Activated CD8-positive, alpha-beta memory T cell treated with anti-CD3 and anti-CD28 coated beads, Interleukin-2, amount 50 U/mL, for 24 hours (primary cell): ENCODE data around the gene CMTM7.

ENCODE experiments used
- DNase-seq: peaks from one replicate; pipeline ENCODE4 v3.0.0-alpha.2; 2020; ENCODE audit errors: extremely low read depth

CMTM7 gene, protein sequence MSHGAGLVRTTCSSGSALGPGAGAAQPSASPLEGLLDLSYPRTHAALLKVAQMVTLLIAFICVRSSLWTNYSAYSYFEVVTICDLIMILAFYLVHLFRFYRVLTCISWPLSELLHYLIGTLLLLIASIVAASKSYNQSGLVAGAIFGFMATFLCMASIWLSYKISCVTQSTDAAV

GRCh38 chr3:32391643-32392535 is at the start of gene CMTM7:
Gene CMTM7 (plus strand): TSS chr3:32391853. CDS start chr3:32391907, 54 bp downstream.
- no peak for DNase-seq

- no peak for DNase-seq
These were observed 44.1 kb upstream of the CMTM7 start for GRCh38 chr3:32347343-32348125.

DNA sequence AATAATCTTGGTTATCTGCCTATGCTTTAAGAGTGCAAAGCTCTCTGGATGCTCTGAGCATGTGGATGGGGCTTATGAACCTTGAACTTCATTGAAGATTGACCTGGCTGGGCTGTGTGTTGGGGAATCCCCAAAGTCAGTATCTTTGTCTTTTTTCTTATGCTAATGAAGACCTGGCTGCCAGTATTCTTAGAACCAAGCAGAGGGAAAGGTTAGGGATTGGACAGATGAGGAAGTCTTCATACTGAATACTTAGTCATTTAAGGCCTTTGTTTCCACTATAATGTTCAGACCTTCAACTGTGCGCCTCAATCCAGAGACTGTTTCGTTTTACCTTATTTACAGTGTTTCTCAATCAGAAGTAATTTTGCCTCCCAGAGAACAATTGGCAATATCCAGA is 42.5 kb upstream of the CMTM7 start:
- DNase-seq: no peak

DNA sequence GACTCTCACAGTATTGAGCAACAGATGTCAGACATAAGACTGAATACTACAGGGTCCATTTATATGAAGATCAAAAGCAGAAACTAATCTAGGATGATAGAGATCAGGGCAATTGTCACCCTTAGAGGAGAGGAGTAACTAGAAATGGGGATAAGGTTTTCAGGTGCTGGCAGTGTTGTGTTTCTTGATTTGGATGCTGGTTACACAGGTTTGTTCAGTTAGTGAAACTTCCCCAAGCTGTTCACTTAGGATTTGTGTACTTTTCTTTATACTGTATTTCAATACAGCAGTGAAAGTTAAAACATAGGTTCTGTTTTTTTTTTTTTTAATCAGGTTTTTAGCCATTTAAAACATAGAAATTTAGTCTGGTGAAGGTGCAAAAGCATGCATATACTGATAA is 39.1 kb upstream of the CMTM7 start:
- no peak for DNase-seq

GRCh38 chr3:32353351-32353750 is 38.3 kb upstream of the CMTM7 start:
- DNase-seq: no peak

GRCh38 chr3:32354362-32354778 is 37.3 kb upstream of the CMTM7 start:
- no peak for DNase-seq

- DNase-seq: no peak
These were observed 35.8 kb upstream of the CMTM7 start for GRCh38 chr3:32355751-32356291.

DNA sequence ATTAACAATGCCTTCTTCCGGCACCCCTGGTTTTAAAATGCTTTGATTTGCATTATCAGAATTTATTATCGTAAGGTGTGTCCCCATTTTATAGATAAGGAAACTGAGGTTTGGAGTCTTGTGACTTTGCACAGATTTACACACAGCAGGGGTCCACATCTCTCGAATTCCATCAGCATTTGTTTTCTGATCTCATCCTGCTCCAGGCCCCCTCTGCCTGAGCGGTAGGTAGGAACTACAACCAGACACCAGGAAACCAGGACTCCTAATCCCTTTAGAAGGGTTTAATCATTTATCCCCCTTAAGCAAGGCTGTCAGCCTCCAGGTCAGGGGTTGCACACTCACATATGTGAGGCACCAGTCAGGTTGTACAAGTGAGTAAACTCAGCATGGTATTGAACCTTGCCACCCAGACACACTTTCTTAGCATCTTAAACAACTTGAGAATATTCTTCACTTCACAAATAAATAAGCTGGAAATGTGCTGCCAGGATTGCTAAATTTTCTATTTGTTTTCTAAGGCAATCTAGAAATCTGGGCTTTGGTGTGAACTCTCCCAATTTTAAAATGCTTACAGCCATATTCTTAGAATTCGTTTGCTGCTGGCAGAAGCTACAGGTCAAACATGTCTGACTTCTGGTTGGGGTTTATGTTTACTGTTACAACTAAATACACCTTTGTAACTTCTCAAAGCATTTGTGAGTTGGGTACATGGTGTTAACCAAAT is 31.7 kb upstream of the CMTM7 start:
- DNase-seq: no peak

GRCh38 chr3:32360493-32360827 is 31.2 kb upstream of the CMTM7 start:
- no peak for DNase-seq

GRCh38 chr3:32366638-32367397 is 24.8 kb upstream of the CMTM7 start:
- no peak for DNase-seq

DNA sequence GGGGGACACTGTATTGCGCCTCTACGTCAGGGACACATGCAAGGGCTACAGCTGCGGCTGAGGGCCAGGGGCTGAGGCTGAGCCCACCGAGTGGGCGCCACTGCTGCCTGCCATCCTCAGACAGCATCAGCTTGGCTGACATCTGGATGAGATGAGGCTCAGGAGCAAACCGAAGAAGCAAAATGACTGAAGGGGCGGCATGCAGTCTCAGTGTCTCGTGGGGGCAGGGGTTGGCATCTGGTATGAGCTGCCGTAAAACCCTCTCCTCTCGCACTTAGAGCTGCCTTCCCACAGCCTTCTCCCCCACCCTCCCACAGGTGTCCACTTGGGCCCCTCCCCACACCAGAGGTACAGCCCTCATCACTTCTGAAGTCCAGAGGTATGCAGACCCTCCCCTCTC is 24.2 kb upstream of the CMTM7 start:
- DNase-seq: no peak

DNA sequence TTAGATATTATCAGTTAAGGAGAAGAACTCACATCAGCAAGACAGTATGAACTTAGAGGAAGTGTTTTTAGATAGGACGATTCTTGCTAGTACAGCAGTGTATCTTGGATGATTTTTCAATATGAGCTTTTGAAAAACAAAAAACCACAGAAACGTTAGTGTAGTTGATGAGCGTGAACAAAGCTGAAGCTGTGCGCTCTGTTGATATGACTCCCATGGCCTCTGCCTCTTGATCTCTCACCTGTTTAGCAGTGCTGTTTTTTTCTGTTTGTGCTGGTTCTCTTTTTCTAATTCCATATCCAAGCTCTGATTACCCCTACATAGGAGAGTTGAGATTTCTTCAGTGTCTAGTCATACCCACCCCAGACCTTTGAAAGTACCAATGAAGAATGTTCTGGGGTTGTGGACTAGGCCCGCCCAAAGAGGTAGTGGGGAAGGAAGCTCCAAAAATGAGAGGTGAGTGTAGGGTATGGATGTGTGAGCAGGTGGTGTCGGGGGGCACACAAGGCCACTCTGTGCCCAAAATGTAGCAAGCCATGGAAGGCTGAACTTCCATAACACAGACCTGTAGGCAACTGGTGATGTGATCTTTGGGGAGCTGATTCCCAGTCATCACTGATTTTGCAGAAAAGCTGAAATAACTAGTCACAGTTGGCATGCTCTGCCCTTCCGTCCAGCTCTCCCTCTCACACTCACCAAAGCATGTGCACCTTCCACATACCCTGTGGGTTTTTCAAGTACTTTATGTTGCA is 20.0 kb upstream of the CMTM7 start:
- no peak for DNase-seq

- DNase-seq: no peak
These were observed 19.5 kb upstream of the CMTM7 start for GRCh38 chr3:32372213-32372490.

GRCh38 chr3:32373276-32373675 is 18.4 kb upstream of the CMTM7 start:
- no peak for DNase-seq

DNA sequence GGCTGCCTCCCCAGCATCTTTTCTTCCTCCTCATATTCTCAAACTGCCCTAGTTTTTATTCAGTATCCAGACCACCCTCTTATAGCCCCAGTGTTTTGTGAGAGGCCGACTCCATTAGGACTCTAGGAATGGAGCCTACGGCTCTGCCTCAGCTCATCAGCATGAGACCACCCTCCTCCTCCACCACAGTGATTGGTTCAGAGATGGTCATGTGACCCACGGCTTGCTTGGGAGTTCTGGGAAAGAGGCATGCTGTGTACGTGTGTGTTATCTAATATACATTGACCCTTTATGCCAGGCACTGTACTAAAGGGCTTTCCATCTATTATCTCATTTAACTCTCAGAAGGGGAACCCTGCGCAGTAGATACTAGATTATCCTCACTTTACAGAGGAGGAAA is 17.8 kb upstream of the CMTM7 start:
- DNase-seq: no peak

GRCh38 chr3:32374788-32375595 is 16.7 kb upstream of the CMTM7 start:
- DNase-seq: no peak

- DNase-seq: no peak
These were observed 16.1 kb upstream of the CMTM7 start for GRCh38 chr3:32375596-32375930.

DNA sequence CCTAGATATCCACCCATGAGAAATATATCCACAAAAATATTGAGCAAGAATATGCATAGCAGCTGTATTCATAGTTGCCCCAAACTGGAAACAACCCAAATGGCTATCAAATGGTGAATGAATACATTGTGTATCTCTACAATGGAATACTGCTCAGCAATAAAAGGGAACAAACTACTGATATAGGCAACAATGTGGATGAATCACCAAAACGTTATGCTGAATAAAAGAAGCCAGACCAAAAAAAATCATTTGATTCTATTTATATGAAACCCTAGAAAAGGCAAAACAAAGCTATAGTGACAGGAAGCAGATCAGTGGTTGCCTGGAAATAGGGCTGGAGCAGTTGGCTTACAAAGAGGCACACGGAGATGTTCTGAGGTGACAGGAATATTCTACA is 15.5 kb upstream of the CMTM7 start:
- no peak for DNase-seq

GRCh38 chr3:32379831-32380500 is 11.7 kb upstream of the CMTM7 start:
- DNase-seq: no peak
